HG03457 (cell line): ENCODE measurements around the gene GCN1.

Experiments used
- ATAC-seq: cut with Tn5 transposase; IDR thresholded peaks from one replicate; pipeline ENCODE4 v1.9.1; 2021; ENCODE audit warnings: moderate number of reproducible peaks; ENCODE audit not compliant: unreplicated experiment

The GCN1 gene

GRCh38 chr12:120098756-120099470 lies 95.6 kb downstream of the GCN1 start:
- no peak for ATAC-seq

GRCh38 chr12:120096671-120097202 lies 97.8 kb downstream of the GCN1 start:
- no peak for ATAC-seq

GRCh38 chr12:120095736-120096135 lies 98.8 kb downstream of the GCN1 start:
- ATAC-seq = no peak

GRCh38 chr12:120095331-120095730 lies 99.2 kb downstream of the GCN1 start:
- no peak for ATAC-seq

GRCh38 chr12:120094485-120094884 lies 100.0 kb downstream of the GCN1 start:
- ATAC-seq = no peak

- ATAC-seq = no peak
Observed at GRCh38 chr12:120093592-120094355, 100.7 kb downstream of the GCN1 start.

- no peak for ATAC-seq
Observed at GRCh38 chr12:120093336-120093591, 101.3 kb downstream of the GCN1 start.

- no peak for ATAC-seq
Observed at GRCh38 chr12:120092551-120093335, 101.8 kb downstream of the GCN1 start.

GRCh38 chr12:120091371-120092090 lies 103.0 kb downstream of the GCN1 start:
- ATAC-seq = no peak

- ATAC-seq = no peak
Observed at GRCh38 chr12:120090626-120091295, 103.8 kb downstream of the GCN1 start.

GRCh38 chr12:120090206-120090605 lies 104.3 kb downstream of the GCN1 start:
- ATAC-seq = no peak

GRCh38 chr12:120089796-120090195 lies 104.7 kb downstream of the GCN1 start:
- no peak for ATAC-seq

GRCh38 chr12:120089105-120089504 lies 105.4 kb downstream of the GCN1 start:
- ATAC-seq = no peak

- ATAC-seq = peak; percentile 94
Observed at GRCh38 chr12:120086801-120087621, 107.5 kb downstream of the GCN1 start.

- ATAC-seq = no peak
Observed at GRCh38 chr12:120085920-120086645, 108.4 kb downstream of the GCN1 start.

GRCh38 chr12:120081641-120082040 lies 112.9 kb downstream of the GCN1 start:
- ATAC-seq = no peak

GRCh38 chr12:120079411-120080400 lies 114.8 kb downstream of the GCN1 start:
- no peak for ATAC-seq

- ATAC-seq = no peak
Observed at GRCh38 chr12:120078868-120079267, 115.6 kb downstream of the GCN1 start.
